Effector memory CD8-positive, alpha-beta T cell (primary cell): Measurements from ENCODE around the gene DELE1.
A peak's percentile ranks its signal among the peaks of the same experiment; 100 is the strongest.

Source experiments
- ATAC-seq: fragments of 150-1000 bp; cut with Tn5 transposase; replicated peaks from 2 replicates; pipeline ENCODE4 v1.10.0; 2021; ENCODE audit warnings: mild to moderate bottlenecking, moderate library complexity
- DNase-seq, 3 experiments: peaks; one replicate each; pipeline ENCODE4 v3.0.0; 2021
- H3K27ac Mint-ChIP-seq, 2 donors: one replicate each; pipeline ENCODE4 v1.8.0; 2022; ENCODE audit warnings: mild to moderate bottlenecking in 2 of 2, mixed read lengths in 2 of 2, moderate library complexity in 2 of 2
- H3K27me3 Mint-ChIP-seq, 2 donors: one replicate each; pipeline ENCODE4 v1.8.0; 2022; ENCODE audit warnings: mixed read lengths in 2 of 2
- H3K36me3 Mint-ChIP-seq: one replicate; pipeline ENCODE4 v1.8.0; 2022; ENCODE audit warnings: mild to moderate bottlenecking, moderate library complexity, mixed read lengths; ENCODE audit not compliant: insufficient read depth
- H3K4me1 Mint-ChIP-seq, 2 donors: one replicate each; pipeline ENCODE4 v1.8.0; 2022; ENCODE audit warnings: low read depth in 2 of 2, mixed read lengths in 2 of 2
- H3K4me3 Mint-ChIP-seq, 2 donors: one replicate each; pipeline ENCODE4 v1.8.0; 2022; ENCODE audit warnings: mild to moderate bottlenecking in 2 of 2, mixed read lengths in 2 of 2, moderate library complexity in 2 of 2
- H3K9me3 Mint-ChIP-seq, 2 donors: one replicate each; pipeline ENCODE4 v1.8.0; 2022; ENCODE audit warnings: mixed read lengths in 2 of 2

DELE1 gene

GRCh38 chr5:141903261-141903660 lies 20.4 kb upstream of the DELE1 start:
- Mint-ChIP-seq H3K36me3 (no peaks in the 10 kb centered on the region), H3K4me3 (no peak overlapping the region), H3K27ac (no peak overlapping the region), H3K9me3 (no peaks in the 10 kb centered on the region), H3K4me1 (no peaks in the 10 kb centered on the region), H3K27me3 (peaks cover 34 to 47% of the 10 kb centered on the region in 2 donors)
- ATAC-seq (no peak), DNase-seq (no peak)

- peaks cover 34% of the 10 kb centered on the region in 2 donors for H3K27me3 Mint-ChIP-seq
- no peak for ATAC-seq
- H3K4me1 Mint-ChIP-seq = no peaks in the 10 kb centered on the region
- DNase-seq = no peak
- no peaks in the 10 kb centered on the region for H3K36me3 Mint-ChIP-seq
- H3K9me3 Mint-ChIP-seq = no peaks in the 10 kb centered on the region
- H3K4me3 Mint-ChIP-seq = no peak overlapping the region
- H3K27ac Mint-ChIP-seq = no peak overlapping the region
Measured at GRCh38 chr5:141904551-141904950, 19.1 kb upstream of the DELE1 start.

DNA sequence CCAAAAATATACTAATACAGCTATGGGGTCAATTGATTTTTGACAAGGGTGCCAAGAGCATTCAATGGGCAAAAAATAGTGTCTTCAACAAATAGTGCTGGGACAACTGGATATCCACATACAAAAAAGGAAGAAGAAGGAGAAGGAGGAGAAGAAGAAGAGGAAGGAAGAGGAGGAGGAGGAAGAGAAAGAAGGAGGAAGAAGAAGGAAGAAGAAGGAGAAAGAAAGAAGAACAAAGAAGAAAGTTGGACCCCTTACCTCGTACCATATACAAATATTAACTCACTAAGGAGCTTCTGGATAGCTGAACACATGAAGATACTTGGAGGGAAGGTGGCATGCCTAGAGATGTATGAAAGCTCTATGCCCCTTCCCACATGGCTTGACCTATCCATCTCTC lies 17.2 kb upstream of the DELE1 start:
- peaks cover 26 to 30% of the 10 kb centered on the region in 2 donors for H3K27me3 Mint-ChIP-seq
- no peak overlapping the region for H3K4me3 Mint-ChIP-seq
- no peak overlapping the region for H3K27ac Mint-ChIP-seq
- DNase-seq = no peak
- H3K36me3 Mint-ChIP-seq = no peaks in the 10 kb centered on the region
- no peaks in the 10 kb centered on the region for H3K4me1 Mint-ChIP-seq
- H3K9me3 Mint-ChIP-seq = no peaks in the 10 kb centered on the region
- no peak for ATAC-seq

GRCh38 chr5:141906972-141907371 lies 16.7 kb upstream of the DELE1 start:
- Mint-ChIP-seq H3K4me1 (no peaks in the 10 kb centered on the region), H3K9me3 (no peaks in the 10 kb centered on the region), H3K4me3 (no peak overlapping the region), H3K27ac (no peak overlapping the region), H3K27me3 (peaks cover 25% of the 10 kb centered on the region in 2 donors), H3K36me3 (no peaks in the 10 kb centered on the region)
- ATAC-seq (no peak), DNase-seq (no peak)

DNA sequence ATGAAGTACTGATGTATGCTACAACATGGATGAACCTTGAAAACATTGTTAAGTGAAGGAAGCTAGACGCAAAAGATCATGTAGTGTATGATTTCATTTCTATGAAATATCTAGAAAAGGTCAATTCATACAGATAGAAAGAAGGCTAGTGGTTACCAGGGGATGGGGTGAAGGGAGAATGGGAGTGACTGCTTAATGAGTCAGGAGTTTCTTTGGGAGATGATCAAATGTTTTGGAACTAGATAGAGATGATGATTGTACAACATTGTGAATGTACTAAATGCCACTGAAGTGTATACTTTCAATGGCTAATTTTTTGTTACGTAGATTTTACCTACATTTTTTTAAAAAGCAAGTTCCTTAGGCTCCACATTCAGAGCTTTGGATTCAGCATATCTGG lies 14.9 kb upstream of the DELE1 start:
- ATAC-seq = no peak
- Mint-ChIP-seq H3K4me1 (no peaks in the 10 kb centered on the region), H3K27ac (no peak overlapping the region), H3K4me3 (no peak overlapping the region), H3K27me3 (peaks cover 28 to 35% of the 10 kb centered on the region in 2 donors), H3K9me3 (no peaks in the 10 kb centered on the region), H3K36me3 (no peaks in the 10 kb centered on the region)
- no peak for DNase-seq

GRCh38 chr5:141909212-141909611 lies 14.5 kb upstream of the DELE1 start:
- no peaks in the 10 kb centered on the region for H3K36me3 Mint-ChIP-seq
- no peaks in the 10 kb centered on the region for H3K9me3 Mint-ChIP-seq

GRCh38 chr5:141910271-141910673 lies 13.4 kb upstream of the DELE1 start:
- Mint-ChIP-seq H3K27ac (no peak overlapping the region), H3K9me3 (no peaks in the 10 kb centered on the region), H3K36me3 (no peaks in the 10 kb centered on the region), H3K4me3 (no peak overlapping the region), H3K4me1 (no peaks in the 10 kb centered on the region), H3K27me3 (peaks cover 32% of the 10 kb centered on the region in 2 donors)
- ATAC-seq (no peak), DNase-seq (no peak)

More at GRCh38 chr5:141909212-141909611, 14.5 kb upstream of the DELE1 start:
- Mint-ChIP-seq H3K4me1 (no peaks in the 10 kb centered on the region), H3K4me3 (no peak overlapping the region), H3K27ac (no peak overlapping the region), H3K27me3 (peaks cover 26 to 32% of the 10 kb centered on the region in 2 donors)
- ATAC-seq = no peak
- DNase-seq = no peak

DNA sequence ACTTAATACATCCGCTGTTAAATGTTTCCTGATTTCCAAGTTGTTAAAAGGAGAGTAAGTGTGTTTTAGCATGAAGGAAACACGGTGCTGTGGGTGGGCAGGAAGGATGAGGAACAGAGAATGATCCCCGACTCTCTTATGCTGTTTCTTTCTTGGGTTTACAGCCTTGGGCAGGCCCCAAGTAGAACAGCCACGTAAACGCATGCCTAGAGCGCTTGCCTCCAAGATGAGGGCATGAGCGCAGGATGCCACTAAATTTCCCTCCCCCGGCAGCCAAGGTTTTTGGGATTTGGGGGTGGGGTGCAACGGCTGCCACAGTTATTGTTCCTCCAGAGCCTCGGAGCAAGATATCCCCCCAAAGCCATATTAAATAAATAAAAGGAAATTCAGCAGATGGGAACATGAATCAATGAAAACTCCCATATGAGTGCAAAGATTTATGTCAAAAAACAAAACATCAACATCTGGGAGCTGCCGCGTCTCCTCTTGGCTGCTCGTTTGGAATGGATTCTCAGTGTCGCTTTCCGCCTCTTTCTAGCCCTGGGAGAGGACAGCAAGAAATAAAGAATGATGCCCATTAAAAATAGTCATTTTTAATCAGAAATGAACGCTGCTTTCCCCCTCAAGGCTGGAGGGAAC lies 10.0 kb upstream of the DELE1 start:
- Mint-ChIP-seq H3K27me3 (peaks cover 51 to 61% of the 10 kb centered on the region in 2 donors), H3K9me3 (no peaks in the 10 kb centered on the region), H3K4me3 (peak overlapping the region; percentile 44 to 56), H3K36me3 (no peaks in the 10 kb centered on the region), H3K27ac (no peak overlapping the region), H3K4me1 (no peaks in the 10 kb centered on the region)
- DNase-seq (no peak), ATAC-seq (no peak)

- Mint-ChIP-seq H3K4me1 (no peaks in the 10 kb centered on the region), H3K27me3 (peaks cover 51 to 61% of the 10 kb centered on the region in 2 donors), H3K4me3 (peak overlapping the region in 1 of 2 donors; percentile 44), H3K27ac (no peak overlapping the region), H3K9me3 (no peaks in the 10 kb centered on the region), H3K36me3 (no peaks in the 10 kb centered on the region)
- peak in 1 of 3 experiments; percentile 5 for DNase-seq
- peak; percentile 68 for ATAC-seq
Measured at GRCh38 chr5:141914199-141914743, 9.4 kb upstream of the DELE1 start.

- H3K4me3 Mint-ChIP-seq = peak overlapping the region in 1 of 2 donors; percentile 1
- no peak for DNase-seq
- no peaks in the 10 kb centered on the region for H3K4me1 Mint-ChIP-seq
- no peak for ATAC-seq
- no peak overlapping the region for H3K27ac Mint-ChIP-seq
- no peaks in the 10 kb centered on the region for H3K36me3 Mint-ChIP-seq
- H3K27me3 Mint-ChIP-seq = peaks cover 51 to 61% of the 10 kb centered on the region in 2 donors
- H3K9me3 Mint-ChIP-seq = no peaks in the 10 kb centered on the region
Measured at GRCh38 chr5:141914797-141915196, 8.9 kb upstream of the DELE1 start.

- DNase-seq (no peak), ATAC-seq (no peak)
- Mint-ChIP-seq H3K4me1 (no peaks in the 10 kb centered on the region), H3K4me3 (no peak overlapping the region), H3K27me3 (peaks cover 51 to 61% of the 10 kb centered on the region in 2 donors), H3K9me3 (no peaks in the 10 kb centered on the region), H3K27ac (no peak overlapping the region), H3K36me3 (no peaks in the 10 kb centered on the region)
Measured at GRCh38 chr5:141915881-141916336, 7.8 kb upstream of the DELE1 start.

GRCh38 chr5:141916522-141916921 lies 7.1 kb upstream of the DELE1 start:
- peaks cover 51 to 61% of the 10 kb centered on the region in 2 donors for H3K27me3 Mint-ChIP-seq
- no peak overlapping the region for H3K27ac Mint-ChIP-seq
- no peak for ATAC-seq
- H3K4me1 Mint-ChIP-seq = no peaks in the 10 kb centered on the region
- no peak for DNase-seq
- H3K36me3 Mint-ChIP-seq = no peaks in the 10 kb centered on the region
- no peaks in the 10 kb centered on the region for H3K9me3 Mint-ChIP-seq
- H3K4me3 Mint-ChIP-seq = no peak overlapping the region

DNA sequence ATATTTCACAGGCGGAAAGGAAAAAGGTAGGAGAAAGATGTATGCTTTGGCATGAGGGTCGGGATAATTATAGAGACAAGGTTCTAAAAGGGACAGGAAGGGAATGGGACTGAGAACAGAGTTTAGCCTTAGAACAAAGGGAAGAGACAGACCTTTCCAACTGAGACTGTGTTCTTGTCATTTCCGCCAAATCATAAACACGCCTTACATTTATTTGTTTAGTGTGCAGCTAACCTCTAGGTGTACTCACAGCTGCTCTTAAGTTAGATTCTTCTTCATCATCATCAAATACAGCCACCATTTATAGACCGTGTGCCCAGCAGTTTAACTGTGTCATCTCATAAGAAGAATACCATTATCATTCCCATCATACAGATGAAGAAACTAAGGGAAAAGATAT lies 5.9 kb upstream of the DELE1 start:
- no peak overlapping the region for H3K4me3 Mint-ChIP-seq
- H3K4me1 Mint-ChIP-seq = no peaks in the 10 kb centered on the region
- no peaks in the 10 kb centered on the region for H3K36me3 Mint-ChIP-seq
- peaks cover 46 to 50% of the 10 kb centered on the region in 2 donors for H3K27me3 Mint-ChIP-seq
- no peaks in the 10 kb centered on the region for H3K9me3 Mint-ChIP-seq
- H3K27ac Mint-ChIP-seq = no peak overlapping the region
- ATAC-seq = no peak
- no peak for DNase-seq
